GM12892 (cell line): ENCODE measurements around the gene XPO1.

ENCODE experiments used
- POLR2A ChIP-seq: IDR thresholded peaks from 2 replicates; pipeline ENCODE4 v1.6.1; 2011; ENCODE audit warnings: low read depth, low read length, control low read depth
- POLR2AphosphoS5 ChIP-seq: IDR thresholded peaks from 2 replicates; pipeline ENCODE4 v1.6.1; 2011; ENCODE audit warnings: low read depth, low read length, control low read depth

DNA sequence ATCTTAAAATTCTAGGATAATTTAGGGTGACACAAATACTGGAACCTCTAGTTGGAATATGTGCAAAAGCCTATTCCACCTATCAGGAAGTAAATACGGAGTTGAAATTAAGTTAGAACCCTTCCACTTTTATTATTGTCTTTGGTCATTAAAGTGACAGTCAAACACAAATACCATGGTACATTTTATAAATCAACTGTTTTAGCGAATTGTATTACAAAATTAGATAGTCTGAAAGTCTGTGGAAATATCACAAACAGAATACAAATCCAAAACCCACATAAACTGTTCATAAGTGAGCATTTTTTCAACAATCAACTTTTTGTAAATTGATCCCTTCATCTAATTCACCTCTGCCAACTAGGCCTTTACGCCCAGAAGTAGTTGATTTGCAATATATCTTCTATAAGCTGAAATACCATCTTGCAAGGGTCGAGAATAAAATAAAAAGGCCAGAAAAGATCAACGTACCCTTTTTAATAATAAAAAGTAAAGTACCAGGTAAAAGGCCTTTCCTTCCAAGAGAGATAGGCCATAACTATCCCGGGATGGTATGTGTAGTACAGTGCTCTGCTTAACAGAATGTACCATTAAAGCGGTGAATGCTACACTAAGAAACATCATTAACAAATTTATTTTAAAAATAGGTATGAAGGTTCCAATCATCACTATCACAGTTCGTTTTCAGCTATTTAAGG, 68.6 kb downstream of the XPO1 start:
- TF ChIP-seq POLR2A (no peak), POLR2AphosphoS5 (no peak)
